ENCODE data around the gene TMPRSS4.

DNA sequence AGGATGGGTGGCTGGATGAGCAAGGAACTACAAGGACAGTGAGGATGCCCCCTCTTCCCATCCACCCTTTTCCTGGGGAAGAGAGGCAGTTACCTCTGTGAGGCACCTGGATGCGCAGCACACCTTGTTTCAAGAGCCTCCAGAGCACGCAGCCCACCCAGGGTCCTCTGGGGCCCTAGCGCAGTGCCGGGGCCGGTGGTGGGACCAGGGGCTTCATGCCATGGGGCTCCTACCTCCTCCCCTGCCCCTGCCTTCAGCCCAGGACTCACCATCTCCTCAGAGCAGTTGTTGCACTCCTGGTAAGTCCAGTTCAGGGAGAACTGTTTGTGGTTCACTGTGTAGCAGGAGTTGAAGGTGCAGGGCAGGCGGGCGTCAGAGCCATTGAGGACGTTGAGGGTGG lies 91.4 kb downstream of the TMPRSS4 start:
- TF ChIP-seq, protein P1, sequence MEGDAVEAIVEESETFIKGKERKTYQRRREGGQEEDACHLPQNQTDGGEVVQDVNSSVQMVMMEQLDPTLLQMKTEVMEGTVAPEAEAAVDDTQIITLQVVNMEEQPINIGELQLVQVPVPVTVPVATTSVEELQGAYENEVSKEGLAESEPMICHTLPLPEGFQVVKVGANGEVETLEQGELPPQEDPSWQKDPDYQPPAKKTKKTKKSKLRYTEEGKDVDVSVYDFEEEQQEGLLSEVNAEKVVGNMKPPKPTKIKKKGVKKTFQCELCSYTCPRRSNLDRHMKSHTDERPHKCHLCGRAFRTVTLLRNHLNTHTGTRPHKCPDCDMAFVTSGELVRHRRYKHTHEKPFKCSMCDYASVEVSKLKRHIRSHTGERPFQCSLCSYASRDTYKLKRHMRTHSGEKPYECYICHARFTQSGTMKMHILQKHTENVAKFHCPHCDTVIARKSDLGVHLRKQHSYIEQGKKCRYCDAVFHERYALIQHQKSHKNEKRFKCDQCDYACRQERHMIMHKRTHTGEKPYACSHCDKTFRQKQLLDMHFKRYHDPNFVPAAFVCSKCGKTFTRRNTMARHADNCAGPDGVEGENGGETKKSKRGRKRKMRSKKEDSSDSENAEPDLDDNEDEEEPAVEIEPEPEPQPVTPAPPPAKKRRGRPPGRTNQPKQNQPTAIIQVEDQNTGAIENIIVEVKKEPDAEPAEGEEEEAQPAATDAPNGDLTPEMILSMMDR (IDR thresholded peaks at IDR 0.05; ENCODE audit: low read depth, low read length), result no peak
- TF ChIP-seq EZH2phosphoT487 (IDR thresholded peaks at IDR 0.05; ENCODE audit: low read depth), result no peak

Measured in OCI-LY3 (cell line).